WTC11 (cell line): ENCODE results near the gene TPRG1L.

Experiments
- CREB1 ChIP-seq: sonication (generic); formaldehyde crosslinking; IDR thresholded peaks from 2 replicates; pipeline ENCODE4 v1.8.0; 2023; ENCODE audit warnings: mild to moderate bottlenecking, missing genetic modification reagents
- CREM ChIP-seq: sonication (generic); formaldehyde crosslinking; IDR thresholded peaks from 2 replicates; pipeline ENCODE4 v1.8.1; 2022; ENCODE audit warnings: mild to moderate bottlenecking, missing genetic modification reagents, moderate library complexity
- CTCF ChIP-seq: fragments of 200-600 bp; IDR thresholded peaks from 2 replicates; pipeline ENCODE4 v1.8.0; 2022; ENCODE audit warnings: antibody characterized with exemption
- NR1H2 ChIP-seq: sonication (generic); formaldehyde crosslinking; IDR thresholded peaks from 2 replicates; pipeline ENCODE4 v1.9.0; 2021; ENCODE audit warnings: mild to moderate bottlenecking, moderate library complexity, missing genetic modification reagents
- NR3C1 ChIP-seq: sonication (generic); formaldehyde crosslinking; conservative IDR thresholded peaks from 2 replicates; pipeline ENCODE4 v1.8.1; 2023; ENCODE audit warnings: low read depth, mild to moderate bottlenecking, missing genetic modification reagents
- ZNF532 ChIP-seq: fragments of 250-450 bp; sonication (Bioruptor Pico); IDR thresholded peaks from 2 replicates; pipeline ENCODE4 v1.9.0; 2021; ENCODE audit warnings: mild to moderate bottlenecking, borderline replicate concordance
- TF ChIP-seq, protein P1 (sequence below): sonication (generic); formaldehyde crosslinking; conservative IDR thresholded peaks from 2 replicates; pipeline ENCODE4 v1.8.1; 2023; ENCODE audit warnings: mild to moderate bottlenecking, low read depth, missing genetic modification reagents, moderate library complexity

DNA sequence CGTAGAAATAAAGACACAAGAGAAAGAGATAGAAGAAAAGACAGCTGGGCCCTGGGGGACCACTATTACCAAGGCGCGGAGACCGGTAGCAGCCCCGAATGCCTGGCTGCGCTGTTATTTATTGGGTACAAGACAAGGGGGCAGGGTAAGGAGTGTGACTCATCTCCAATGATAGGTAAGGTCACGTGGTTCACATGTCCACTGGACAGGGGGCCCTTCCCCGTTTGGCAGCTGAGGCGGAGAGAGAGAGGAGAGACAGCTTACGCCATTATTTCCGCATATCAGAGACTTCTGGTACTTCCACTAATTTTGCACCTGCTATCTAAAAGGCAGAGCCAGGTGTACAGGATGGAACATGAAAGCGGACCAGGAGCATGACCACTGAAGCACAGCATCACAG lies 4.1 kb upstream of the TPRG1L start:
- no peak for TF ChIP-seq ZNF532 (CRISPR knock-in tag)
- TF ChIP-seq, protein P1, sequence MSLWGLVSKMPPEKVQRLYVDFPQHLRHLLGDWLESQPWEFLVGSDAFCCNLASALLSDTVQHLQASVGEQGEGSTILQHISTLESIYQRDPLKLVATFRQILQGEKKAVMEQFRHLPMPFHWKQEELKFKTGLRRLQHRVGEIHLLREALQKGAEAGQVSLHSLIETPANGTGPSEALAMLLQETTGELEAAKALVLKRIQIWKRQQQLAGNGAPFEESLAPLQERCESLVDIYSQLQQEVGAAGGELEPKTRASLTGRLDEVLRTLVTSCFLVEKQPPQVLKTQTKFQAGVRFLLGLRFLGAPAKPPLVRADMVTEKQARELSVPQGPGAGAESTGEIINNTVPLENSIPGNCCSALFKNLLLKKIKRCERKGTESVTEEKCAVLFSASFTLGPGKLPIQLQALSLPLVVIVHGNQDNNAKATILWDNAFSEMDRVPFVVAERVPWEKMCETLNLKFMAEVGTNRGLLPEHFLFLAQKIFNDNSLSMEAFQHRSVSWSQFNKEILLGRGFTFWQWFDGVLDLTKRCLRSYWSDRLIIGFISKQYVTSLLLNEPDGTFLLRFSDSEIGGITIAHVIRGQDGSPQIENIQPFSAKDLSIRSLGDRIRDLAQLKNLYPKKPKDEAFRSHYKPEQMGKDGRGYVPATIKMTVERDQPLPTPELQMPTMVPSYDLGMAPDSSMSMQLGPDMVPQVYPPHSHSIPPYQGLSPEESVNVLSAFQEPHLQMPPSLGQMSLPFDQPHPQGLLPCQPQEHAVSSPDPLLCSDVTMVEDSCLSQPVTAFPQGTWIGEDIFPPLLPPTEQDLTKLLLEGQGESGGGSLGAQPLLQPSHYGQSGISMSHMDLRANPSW (CRISPR knock-in tag): no peak
- TF ChIP-seq CTCF: no peak
- no peak for TF ChIP-seq CREM (CRISPR knock-in tag)
- no peak for TF ChIP-seq CREB1 (CRISPR knock-in tag)
- TF ChIP-seq NR3C1 (CRISPR knock-in tag): no peak
- TF ChIP-seq NR1H2 (CRISPR knock-in tag): no peak
